Gastroesophageal sphincter (tissue), 2 donors: ENCODE measurements around the gene PLA2G4B.

Source experiments
- EP300 ChIP-seq: sonication (generic); formaldehyde crosslinking; IDR thresholded peaks from one replicate; pipeline ENCODE4 v1.6.1; 2017; ENCODE audit warnings: antibody characterized with exemption, mild to moderate bottlenecking
- POLR2AphosphoS5 ChIP-seq: sonication (generic); formaldehyde crosslinking; IDR thresholded peaks from one replicate; pipeline ENCODE4 v1.6.1; 2017; ENCODE audit warnings: antibody characterized with exemption

DNA sequence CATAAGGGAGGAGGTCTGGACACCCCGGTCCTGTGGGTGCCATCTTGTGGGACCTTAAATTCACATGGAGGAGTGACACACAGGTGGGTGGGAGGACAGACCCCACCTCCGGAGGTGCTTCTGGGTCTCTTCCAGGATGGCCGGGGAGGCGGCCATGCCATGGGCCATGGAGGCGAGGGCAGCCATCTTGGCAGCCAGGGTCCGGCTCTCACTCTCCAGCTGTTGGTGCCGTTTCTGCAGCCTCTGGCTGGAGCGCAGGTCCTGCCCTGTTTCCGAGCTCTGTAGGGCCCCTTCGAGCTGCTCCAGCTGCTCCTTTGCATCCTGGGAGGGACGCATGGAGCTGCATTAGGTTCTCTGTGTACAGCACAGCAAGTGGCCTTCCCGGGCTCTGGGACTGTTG is 36.1 kb downstream of the PLA2G4B start:
- TF ChIP-seq POLR2AphosphoS5 (no peak), EP300 (no peak)
